ENCODE data around the gene TMCC2.
"Not testable (repeated sequence)": the region's sequence is repeated elsewhere in the genome, so short reads cannot be mapped to it uniquely, and the experiment has no call there.

The TMCC2 gene

GRCh38 chr1:205214756-205215155, 13.0 kb upstream of the TMCC2 start:
- no peak for DNase-seq (ENCODE audit: low read depth in 2 of 2)

- no peak for DNase-seq (ENCODE audit: low read depth in 2 of 2)
Observed at GRCh38 chr1:205216588-205216987, 11.2 kb upstream of the TMCC2 start.

GRCh38 chr1:205217418-205217817, 10.3 kb upstream of the TMCC2 start:
- DNase-seq (ENCODE audit: low read depth in 2 of 2), result no peak

GRCh38 chr1:205220421-205220820, 7.3 kb upstream of the TMCC2 start:
- DNase-seq (ENCODE audit: low read depth in 2 of 2), result no peak

DNA sequence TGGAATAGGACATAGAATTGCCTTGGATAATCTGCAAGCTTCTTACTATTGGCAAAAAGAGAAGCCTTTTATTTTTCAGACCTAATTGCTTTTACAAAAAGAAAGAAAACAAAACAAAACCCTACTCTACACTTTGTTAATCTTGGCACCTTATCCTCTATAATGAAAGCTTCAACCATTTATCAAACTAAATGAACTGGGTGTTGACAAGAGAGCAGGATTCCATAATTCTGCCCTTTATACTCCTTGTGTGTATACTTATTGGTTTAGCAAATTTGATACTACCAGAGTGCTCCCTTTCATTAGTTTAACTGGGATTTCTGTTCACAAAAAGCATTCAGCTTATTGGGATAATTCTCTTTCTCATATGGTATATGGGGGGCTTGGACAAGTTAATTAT, 3.0 kb upstream of the TMCC2 start:
- no peak for DNase-seq (ENCODE audit: low read depth in 2 of 2)

GRCh38 chr1:205225901-205226765, 1.6 kb upstream of the TMCC2 start:
- DNase-seq (ENCODE audit: low read depth in 2 of 2), result peak in 1 of 2 experiments; percentile 43

DNA sequence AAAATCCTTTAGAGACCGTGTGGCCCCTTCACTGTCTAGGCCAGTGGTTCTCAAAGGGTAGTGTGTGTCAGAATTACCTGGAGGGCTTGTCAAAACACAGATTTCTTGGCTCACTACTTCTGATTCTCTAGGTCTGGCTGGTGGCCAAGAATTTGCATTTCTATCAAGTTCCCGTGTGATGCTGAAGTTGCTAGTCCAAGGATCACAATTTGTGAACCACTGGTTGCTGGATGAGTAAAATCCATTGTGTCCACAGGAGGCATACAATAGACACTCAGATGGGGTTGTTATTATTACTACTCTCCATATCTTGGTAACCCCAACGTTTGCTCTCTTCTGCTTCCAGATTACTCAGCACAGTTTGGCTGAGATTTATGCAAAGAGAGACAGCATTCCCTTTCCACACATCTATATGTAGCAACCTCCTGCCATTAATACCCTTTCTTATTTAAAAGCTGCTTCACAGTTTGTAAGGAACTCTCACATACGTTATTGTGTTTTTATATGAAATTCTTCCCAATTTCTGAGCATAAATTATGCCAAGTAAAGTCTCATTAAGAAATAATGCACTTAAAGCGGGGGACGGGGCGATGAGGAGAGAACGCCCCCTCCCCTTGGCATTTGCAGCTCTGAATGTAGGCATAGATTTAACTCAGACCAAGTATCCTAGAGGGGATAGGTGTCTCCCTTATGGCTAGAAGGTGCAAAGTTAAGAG, 720 bp upstream of the TMCC2 start:
- no peak for DNase-seq (ENCODE audit: low read depth in 2 of 2)

DNA sequence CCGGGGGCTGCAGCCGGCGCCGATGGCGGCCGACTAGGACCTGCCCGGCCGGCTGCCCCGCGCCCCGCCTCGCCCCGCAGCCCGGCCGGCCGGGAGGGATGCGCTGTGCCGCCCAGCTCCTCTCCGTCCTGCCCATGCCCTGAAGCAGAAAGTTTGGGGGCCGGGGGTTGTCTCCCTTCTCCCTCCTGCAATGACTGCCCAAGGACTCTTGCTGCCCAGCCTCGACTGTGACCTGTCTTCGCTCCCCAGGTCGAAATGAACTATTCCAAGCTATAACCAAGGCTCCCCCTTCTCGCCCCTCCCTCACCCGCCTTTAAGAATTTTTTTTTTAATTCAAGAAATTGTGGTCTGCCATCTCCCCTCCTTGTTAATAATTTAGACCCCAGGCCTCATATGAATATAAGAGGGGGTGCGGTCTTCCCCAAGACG, 361 bp downstream of the TMCC2 start:
- no peak for DNase-seq (ENCODE audit: low read depth in 2 of 2)

DNA sequence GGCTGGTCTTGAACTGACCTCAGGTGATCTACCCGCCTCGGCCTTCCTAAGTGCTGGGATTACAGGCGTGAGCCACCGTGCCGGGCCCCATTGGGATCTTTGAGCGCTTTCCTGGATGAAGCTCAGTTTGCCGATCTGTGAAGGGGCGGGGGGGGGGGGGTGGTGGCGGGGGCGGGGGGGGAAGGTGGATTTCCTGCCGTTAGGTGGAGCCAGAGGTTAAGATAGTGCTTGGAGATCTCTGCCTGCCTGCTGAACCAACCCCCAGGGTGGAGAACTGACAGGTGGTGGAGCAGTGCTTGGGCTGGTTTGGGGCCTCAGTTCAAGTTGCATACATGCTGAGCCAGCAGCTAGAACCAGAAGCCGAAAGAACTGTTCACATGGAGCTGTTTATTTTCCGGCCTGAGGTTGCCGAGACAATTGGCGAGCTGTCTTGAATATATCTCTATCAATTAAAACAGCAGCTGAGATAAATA, 1.7 kb downstream of the TMCC2 start:
- no peak for DNase-seq (ENCODE audit: low read depth in 2 of 2)

- DNase-seq (ENCODE audit: low read depth in 2 of 2), result no peak
Observed at GRCh38 chr1:205229916-205230700, 2.4 kb downstream of the TMCC2 start.

DNA sequence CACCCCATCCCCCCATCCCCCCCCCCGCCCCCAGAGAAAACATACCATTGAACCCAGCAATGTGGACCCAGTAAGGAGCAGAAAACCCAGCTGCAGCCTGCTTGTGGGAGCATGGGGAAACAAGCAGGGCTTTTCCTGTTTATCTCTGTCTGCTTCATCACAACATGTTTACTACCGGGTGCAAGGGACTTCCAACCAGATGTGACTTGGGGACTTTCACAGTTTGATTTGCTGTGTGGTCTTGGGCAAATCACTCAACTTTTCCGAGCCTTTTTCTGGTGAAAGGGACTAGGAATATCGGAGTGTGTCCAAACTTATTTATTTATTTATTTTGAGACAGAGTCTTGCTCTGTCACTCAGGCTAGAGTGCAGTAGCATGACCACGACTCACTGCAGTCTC, 3.2 kb downstream of the TMCC2 start:
- DNase-seq (ENCODE audit: low read depth in 2 of 2), result no peak

DNA sequence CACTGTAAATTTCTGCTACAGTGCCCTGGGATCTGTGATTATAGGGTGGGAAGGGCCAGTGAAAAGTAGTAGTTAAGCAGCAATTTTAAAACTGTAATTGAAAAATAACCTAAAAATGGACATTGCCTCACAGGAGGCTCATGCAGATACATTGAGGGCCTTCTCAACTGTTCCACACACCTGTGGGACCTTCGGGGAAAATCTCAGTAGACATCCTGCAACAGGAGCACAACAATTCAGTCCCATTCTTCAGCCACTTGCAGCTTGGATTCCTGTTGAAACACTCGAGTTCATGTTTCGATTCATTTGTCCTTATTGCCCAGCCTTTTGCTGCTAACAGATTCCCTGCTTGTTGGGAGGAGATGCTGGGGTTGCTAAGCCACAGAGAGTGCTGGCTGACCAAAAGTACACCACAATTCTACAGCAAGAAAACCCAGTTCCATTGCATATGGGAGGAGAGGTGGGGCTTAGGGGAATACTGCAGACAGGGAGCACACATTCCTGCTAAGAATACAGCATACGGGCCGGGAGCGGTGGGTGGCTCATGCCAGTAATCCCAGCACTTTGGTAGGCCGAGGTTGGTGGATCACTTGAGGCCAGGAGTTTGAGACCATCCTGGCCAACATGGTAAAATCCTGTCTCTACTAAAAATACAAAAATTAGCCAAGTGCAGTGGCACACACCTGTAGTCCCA, 4.5 kb downstream of the TMCC2 start:
- DNase-seq (ENCODE audit: low read depth in 2 of 2), result no peak

GRCh38 chr1:205232945-205233397, 5.2 kb downstream of the TMCC2 start:
- no peak for DNase-seq (ENCODE audit: low read depth in 2 of 2)

DNA sequence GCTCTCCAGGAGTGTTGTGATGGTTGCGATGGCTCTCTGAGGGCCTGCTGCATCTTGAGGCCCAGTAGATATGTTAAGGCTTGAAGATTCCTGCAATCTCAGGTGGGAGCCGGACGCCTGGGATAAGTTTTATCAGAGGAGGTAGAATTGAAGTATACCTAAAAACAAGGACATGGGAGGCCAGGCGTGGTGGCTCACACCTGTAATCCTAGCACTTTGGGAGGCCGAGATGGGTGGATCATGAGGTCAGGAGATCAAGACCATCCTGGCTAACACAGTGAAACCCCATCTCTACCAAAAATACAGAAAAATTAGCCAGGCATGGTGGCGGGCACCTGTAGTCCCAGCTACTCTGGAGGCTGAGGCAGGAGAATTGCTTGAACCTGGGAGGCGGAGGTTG, 6.2 kb downstream of the TMCC2 start:
- not testable (repeated sequence) for DNase-seq (ENCODE audit: low read depth in 2 of 2)

DNA sequence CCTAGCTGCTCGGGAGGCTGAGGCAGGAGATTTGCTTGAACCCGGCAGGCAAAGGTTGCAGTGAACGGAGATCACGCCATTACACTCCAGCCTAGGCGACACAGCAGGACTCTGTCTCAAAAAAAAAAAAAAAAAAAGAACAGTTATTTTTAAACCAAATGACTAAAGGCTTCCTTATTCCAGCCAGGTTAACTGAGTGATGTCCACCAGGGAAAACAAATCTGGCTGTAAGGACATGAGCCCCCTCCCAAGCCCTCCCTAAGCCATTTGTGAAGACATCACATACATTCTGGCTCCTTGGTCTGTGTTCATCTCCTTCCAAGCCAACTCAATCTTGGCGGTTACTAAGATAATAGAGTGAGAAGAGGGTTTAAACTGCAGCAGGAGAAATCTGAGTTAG, 8.2 kb downstream of the TMCC2 start:
- no peak for DNase-seq (ENCODE audit: low read depth in 2 of 2)

- DNase-seq (ENCODE audit: low read depth in 2 of 2), result no peak
Observed at GRCh38 chr1:205236526-205236925, 8.8 kb downstream of the TMCC2 start.

DNA sequence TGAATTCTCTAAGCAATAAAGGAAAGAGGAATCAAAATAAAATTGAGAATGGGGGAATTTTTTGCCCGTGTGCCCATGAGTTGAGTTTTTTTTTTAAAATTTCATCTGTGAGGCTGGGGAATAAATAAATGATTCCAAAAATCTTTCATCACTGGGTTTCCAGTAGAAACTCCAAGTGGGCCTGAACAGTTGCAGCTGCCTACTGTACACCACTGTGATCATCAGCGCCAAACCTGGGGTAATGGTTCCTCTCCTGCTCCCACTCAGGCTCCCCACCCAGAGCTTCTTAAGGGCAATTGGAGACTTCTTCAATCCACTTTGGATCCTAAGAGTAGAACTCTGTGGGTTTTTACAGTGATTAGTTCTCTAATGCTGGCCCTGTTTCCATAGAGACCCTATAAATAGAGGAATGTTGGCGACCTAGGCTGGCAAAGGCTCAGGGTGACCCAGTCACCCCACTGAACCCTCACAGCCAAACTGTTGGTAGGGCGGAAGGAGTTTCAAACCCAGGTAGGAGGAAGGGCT, 9.3 kb downstream of the TMCC2 start:
- no peak for DNase-seq (ENCODE audit: low read depth in 2 of 2)

DNA sequence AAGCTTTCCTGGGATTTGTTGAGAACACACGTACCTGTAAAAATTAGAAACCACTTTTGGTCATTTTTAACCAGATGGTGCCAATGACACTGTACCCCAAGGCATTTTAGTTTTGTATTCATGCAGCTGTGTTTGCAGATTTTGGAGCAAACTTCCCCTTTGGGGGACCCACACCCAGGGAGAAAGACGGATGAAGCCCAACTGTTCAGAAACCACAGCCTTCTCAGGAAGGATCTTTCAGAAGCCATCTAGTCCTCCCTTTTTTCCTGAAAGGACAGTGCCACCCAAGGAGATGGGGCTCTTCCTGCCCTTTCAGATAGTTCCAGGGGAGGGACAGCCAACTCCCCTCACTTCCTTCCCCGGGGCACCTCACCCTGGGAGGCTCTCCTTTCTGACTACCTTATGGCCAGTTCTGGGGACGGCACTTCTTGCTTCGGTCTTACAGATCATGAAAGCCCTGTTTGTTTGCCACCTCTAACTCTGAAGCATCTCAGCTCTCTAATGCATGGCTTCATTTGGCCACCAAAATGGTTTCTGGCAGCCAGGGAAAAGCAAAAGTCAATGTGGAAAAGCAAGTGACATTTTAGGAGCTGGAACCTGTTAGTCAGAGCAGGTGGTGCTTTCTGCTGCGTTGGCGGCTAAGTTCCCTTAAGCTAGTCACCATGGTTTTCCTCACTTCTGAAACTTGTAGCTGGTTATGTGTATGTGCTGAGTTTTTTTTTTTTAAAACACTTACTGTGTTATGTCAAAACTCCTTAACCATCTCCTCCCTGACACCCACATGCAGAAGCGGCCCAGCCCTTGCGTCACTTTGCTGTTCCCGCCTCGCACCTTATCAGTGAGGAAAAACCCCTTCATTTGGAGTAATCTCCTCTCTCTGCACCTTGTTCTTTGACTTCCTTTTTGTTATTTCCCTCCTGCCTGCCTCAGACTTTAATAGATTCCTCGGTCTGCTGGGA, 10.1 kb downstream of the TMCC2 start:
- DNase-seq (ENCODE audit: low read depth in 2 of 2), result no peak

DNA sequence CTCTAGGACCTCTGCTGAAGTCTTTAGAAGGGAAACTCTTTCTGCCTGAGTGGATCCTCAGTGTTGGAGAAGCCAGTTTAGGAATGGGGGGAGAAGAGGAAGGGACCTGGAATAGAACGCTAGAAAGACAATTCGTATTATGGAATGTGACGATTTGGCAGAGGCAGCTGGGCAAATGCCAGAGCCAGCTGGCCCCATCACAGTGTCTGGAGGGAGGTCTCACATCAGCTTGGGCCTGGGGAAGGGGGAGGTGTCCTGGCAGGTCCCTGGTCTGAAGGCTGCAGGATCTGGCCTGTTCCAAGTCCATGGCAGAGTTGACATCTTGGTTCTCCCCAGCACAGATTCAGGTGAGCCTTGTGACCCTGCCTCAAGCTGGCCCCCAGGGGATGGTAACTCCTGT, 11.3 kb downstream of the TMCC2 start:
- DNase-seq (ENCODE audit: low read depth in 2 of 2), result no peak

GRCh38 chr1:205240118-205240517, 12.4 kb downstream of the TMCC2 start:
- no peak for DNase-seq (ENCODE audit: low read depth in 2 of 2)
